ENCODE data around the gene SPATA19. TPM values are rescaled to one million over a fixed set of nuclear protein-coding genes. Genes with fewer than 3 reads are reported as not detected.

SPATA19 gene
- total RNA-seq, 2 experiments from 2014 or later: not detected

DNA sequence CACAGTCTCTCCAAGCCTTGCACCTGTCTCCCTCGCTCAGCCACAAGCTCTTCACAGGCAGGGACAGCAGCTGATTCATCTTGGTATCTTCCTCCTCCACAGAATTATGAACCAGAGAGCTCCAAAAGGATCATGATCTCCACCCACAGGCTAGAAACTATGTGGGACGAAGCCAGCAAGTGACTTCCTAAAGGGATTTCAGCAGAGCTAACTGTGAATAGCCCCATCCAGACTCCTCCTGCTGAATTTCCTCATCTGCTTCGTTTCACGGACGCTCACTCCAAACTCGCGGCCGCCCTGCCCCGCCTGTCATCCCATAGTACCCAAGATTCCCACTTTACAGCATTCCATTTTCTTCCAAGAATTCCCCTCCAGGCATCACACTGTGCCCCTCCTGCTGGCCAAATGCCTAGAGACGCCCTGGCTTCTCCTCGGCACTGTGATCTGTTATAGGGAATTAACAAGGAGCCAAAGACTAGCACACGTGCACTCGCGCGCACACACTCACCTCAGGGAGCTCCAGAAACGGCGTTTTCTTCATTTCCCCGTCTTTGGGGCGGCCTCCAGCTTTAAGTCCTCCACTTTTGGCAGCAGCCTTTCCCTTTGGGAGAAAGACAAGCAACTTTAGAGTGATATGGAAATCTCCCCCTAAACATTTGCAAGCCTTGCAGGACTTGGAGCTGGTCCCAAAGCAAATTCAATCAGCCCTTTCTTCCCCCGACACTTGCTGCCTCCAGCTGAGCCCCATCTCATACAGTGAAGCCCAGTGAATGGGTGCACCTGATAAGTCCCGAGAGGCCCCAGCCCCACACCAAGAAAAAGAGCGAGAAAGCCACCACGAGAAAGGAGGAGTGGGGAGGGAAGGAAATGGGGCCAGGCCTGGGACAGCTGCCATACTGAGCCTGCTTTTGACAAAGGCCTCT lies 35.5 kb downstream of the SPATA19 start:
- Mint-ChIP-seq H3K4me3 (no peak overlapping the region), H3K9me3 (no peaks in the 10 kb centered on the region), H3K36me3 (ENCODE audit: low read depth) (no peaks in the 10 kb centered on the region), H3K27me3 (ENCODE audit: low read depth) (peaks cover 12% of the 10 kb centered on the region), H3K4me1 (ENCODE audit: low read depth) (no peaks in the 10 kb centered on the region), H3K27ac (no peak overlapping the region)
- CTCF ChIA-PET: interaction anchor here (1.1 kb wide), 1 partner anchor 12 kb away, joined by 3 read pairs; no protein-coding TSS in a partner anchor
- intact Hi-C loops (cut with micrococcal nuclease): no loop called here
- no peak for DNase-seq

DNA sequence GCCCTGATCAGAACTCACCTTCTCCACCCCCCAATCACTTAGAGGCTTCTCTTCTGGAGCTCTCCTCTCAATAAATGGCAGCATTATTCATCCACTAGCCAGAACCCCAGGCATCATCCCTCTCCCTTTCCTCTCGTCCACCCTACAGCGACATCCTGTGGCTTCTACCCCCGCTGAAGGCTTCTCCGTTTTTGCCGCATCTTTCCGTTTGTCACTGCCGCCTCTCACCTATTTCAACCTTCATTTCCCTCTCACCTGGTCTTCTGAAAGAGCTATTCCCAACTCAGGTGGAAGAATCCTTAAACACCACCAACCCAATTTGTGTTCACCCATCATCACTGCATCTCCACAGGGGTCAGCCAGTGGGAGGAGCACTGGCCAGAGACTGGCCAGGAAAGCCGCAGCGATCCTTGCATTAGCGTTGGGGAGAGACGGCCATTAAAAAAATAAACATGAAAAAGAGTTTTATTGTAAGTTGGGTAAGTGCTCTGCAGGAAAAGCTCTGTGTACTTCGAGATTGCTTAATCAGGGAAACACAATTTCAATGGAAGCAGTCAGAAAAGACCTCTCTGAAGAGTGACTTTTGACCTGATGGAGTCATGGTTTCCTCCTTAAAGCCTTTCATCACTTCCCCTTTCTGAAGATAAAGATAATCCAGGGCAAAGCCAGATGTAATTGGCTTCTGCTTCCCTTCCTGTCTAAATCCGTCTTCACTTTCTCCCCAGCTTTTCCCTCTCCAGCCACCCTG lies 36.7 kb downstream of the SPATA19 start:
- no peaks in the 10 kb centered on the region for H3K36me3 Mint-ChIP-seq (ENCODE audit: low read depth)
- H3K9me3 Mint-ChIP-seq: no peaks in the 10 kb centered on the region
- peaks cover 9% of the 10 kb centered on the region for H3K27me3 Mint-ChIP-seq (ENCODE audit: low read depth)
- CTCF ChIA-PET: no interaction called here
- no peak for DNase-seq
- no peak overlapping the region for H3K4me3 Mint-ChIP-seq
- H3K4me1 Mint-ChIP-seq (ENCODE audit: low read depth): no peaks in the 10 kb centered on the region
- intact Hi-C loops (cut with micrococcal nuclease): no loop called here
- H3K27ac Mint-ChIP-seq: no peak overlapping the region

DNA sequence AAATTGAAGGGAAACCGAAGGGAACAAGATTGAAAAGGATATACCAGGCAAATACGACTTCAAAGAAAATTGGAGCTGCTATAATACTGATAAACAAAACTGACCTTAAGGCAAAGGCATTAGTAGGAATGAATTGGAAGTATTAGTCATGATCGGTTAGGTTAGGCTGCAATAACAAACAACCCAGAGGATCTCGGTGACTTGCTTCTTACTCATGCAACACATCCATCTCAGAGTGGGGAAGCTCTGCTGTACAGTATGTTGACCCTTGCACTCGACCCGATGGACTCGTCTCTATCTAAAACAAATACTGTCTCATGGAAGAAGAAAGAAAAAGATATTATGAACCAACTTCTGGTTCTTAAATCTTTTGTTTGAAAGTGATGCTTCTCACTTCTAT lies 42.3 kb downstream of the SPATA19 start:
- intact Hi-C loops (cut with micrococcal nuclease): no loop called here
- H3K36me3 Mint-ChIP-seq (ENCODE audit: low read depth): no peaks in the 10 kb centered on the region
- no peak overlapping the region for H3K27ac Mint-ChIP-seq
- no peaks in the 10 kb centered on the region for H3K9me3 Mint-ChIP-seq
- H3K27me3 Mint-ChIP-seq (ENCODE audit: low read depth): peaks cover 4% of the 10 kb centered on the region
- DNase-seq: no peak
- no peaks in the 10 kb centered on the region for H3K4me1 Mint-ChIP-seq (ENCODE audit: low read depth)
- CTCF ChIA-PET: no interaction called here
- no peak overlapping the region for H3K4me3 Mint-ChIP-seq

DNA sequence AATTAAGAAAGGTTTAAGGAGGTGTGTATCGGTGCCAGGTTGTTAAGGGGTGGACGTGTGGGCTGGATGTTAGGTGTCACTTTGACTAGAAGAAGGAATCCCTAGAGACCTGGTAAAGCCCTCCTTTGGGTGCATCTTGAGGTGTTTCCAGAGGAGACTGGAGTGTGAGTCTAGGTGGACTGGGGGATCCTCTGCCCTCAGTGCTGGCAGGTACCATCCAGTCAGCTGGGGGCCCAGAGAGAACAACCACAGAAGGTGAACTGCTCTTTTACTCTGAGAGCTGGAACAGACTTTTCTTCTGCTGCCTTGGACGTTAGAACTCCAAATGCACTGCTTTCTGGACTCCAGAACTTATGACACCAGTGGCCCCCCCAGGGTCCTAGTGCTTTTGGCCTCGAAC lies 44.0 kb downstream of the SPATA19 start:
- no peak for DNase-seq
- H3K36me3 Mint-ChIP-seq (ENCODE audit: low read depth): no peaks in the 10 kb centered on the region
- CTCF ChIA-PET: no interaction called here
- peaks cover 2% of the 10 kb centered on the region for H3K27me3 Mint-ChIP-seq (ENCODE audit: low read depth)
- H3K27ac Mint-ChIP-seq: no peak overlapping the region
- intact Hi-C loops (cut with micrococcal nuclease): no loop called here
- no peaks in the 10 kb centered on the region for H3K9me3 Mint-ChIP-seq
- no peaks in the 10 kb centered on the region for H3K4me1 Mint-ChIP-seq (ENCODE audit: low read depth)
- H3K4me3 Mint-ChIP-seq: no peak overlapping the region

DNA sequence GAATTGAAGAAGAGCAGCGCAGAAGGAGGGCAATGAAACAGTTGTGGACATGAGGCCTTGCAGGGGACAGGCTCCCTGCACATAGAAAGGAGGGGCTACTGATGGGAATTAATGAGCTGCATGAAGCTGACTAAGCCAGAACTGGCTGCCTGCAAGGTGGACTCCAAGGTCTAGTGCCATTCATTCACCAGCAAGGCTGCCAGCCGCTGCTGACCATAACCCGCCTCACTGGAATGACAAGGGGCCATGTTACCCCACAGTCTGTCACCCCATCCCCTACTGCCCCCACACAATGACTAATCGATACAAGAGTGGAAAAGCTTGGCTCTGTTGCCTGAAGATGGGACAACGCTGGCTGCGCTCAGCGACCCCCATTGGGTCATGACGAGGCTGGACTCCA lies 44.6 kb downstream of the SPATA19 start:
- intact Hi-C loops (cut with micrococcal nuclease): no loop called here
- H3K27me3 Mint-ChIP-seq (ENCODE audit: low read depth): peaks cover 2% of the 10 kb centered on the region
- H3K27ac Mint-ChIP-seq: no peak overlapping the region
- no peaks in the 10 kb centered on the region for H3K4me1 Mint-ChIP-seq (ENCODE audit: low read depth)
- CTCF ChIA-PET: no interaction called here
- no peak for DNase-seq
- H3K36me3 Mint-ChIP-seq (ENCODE audit: low read depth): no peaks in the 10 kb centered on the region
- H3K4me3 Mint-ChIP-seq: no peak overlapping the region
- no peaks in the 10 kb centered on the region for H3K9me3 Mint-ChIP-seq

- Mint-ChIP-seq H3K4me3 (no peak overlapping the region), H3K4me1 (ENCODE audit: low read depth) (no peaks in the 10 kb centered on the region), H3K36me3 (ENCODE audit: low read depth) (peaks cover 3% of the 10 kb centered on the region), H3K9me3 (peaks cover 21% of the 10 kb centered on the region), H3K27ac (no peak overlapping the region), H3K27me3 (ENCODE audit: low read depth) (peaks cover 8% of the 10 kb centered on the region)
- intact Hi-C loops (cut with micrococcal nuclease): no loop called here
- no peak for DNase-seq
- CTCF ChIA-PET: no interaction called here
Measured at GRCh38 chr11:133797554-133797953, 47.8 kb downstream of the SPATA19 start.

DNA sequence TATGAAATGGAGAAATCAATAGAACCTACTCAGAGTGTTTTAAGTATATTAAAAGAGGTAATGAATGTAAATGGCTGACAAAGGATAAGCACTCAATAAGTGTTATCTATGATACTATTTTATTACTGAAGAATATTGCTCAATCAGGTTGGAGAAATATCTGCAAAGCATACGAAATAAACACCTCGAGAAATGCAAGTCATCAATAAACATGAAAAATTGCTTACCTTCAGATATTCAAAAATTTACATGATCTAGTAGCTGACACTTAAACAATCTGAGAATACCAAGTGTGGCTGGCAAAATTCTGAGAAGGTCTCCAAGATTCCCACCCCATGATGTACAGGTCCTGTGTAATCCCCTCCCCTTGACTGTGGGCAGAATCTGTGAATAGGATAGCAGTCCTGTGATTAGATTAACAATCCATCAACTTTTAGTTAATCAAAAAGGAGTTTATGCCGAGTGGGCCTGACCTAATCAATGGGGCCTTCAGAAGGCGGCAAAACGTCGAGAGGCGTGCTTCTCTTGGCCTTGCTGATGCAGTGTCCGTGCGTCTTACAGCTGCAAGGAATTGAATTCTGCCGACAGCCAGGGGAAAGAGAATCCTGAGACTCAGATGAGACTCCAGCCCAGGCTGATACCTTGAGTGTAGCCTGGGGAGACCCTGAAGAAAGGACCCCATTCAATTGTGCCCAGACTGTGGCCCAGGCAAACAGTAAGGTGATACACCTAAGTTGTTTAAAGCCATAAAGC lies 49.1 kb downstream of the SPATA19 start:
- peaks cover 11% of the 10 kb centered on the region for H3K27me3 Mint-ChIP-seq (ENCODE audit: low read depth)
- intact Hi-C loops (cut with micrococcal nuclease): no loop called here
- no peak overlapping the region for H3K27ac Mint-ChIP-seq
- no peak overlapping the region for H3K4me3 Mint-ChIP-seq
- H3K9me3 Mint-ChIP-seq: peaks cover 21% of the 10 kb centered on the region
- CTCF ChIA-PET: no interaction called here
- DNase-seq: no peak
- no peaks in the 10 kb centered on the region for H3K4me1 Mint-ChIP-seq (ENCODE audit: low read depth)
- H3K36me3 Mint-ChIP-seq (ENCODE audit: low read depth): peaks cover 3% of the 10 kb centered on the region

- DNase-seq: no peak
Measured at GRCh38 chr11:133795088-133795487, 50.2 kb downstream of the SPATA19 start.

GRCh38 chr11:133794205-133794604 lies 51.1 kb downstream of the SPATA19 start:
- no peaks in the 10 kb centered on the region for H3K4me1 Mint-ChIP-seq (ENCODE audit: low read depth)
- H3K9me3 Mint-ChIP-seq: peaks cover 21% of the 10 kb centered on the region
- intact Hi-C loops (cut with micrococcal nuclease): no loop called here
- H3K27ac Mint-ChIP-seq: no peak overlapping the region
- no peak for DNase-seq
- no peak overlapping the region for H3K4me3 Mint-ChIP-seq
- H3K27me3 Mint-ChIP-seq (ENCODE audit: low read depth): peaks cover 24% of the 10 kb centered on the region
- peaks cover 3% of the 10 kb centered on the region for H3K36me3 Mint-ChIP-seq (ENCODE audit: low read depth)
- CTCF ChIA-PET: no interaction called here

More at GRCh38 chr11:133795088-133795487, 50.2 kb downstream of the SPATA19 start:
- CTCF ChIA-PET: no interaction called here
- no peak overlapping the region for H3K4me3 Mint-ChIP-seq
- H3K9me3 Mint-ChIP-seq: peaks cover 21% of the 10 kb centered on the region
- intact Hi-C loops (cut with micrococcal nuclease): no loop called here
- no peak overlapping the region for H3K27ac Mint-ChIP-seq
- peaks cover 18% of the 10 kb centered on the region for H3K27me3 Mint-ChIP-seq (ENCODE audit: low read depth)
- H3K36me3 Mint-ChIP-seq (ENCODE audit: low read depth): peaks cover 3% of the 10 kb centered on the region
- no peaks in the 10 kb centered on the region for H3K4me1 Mint-ChIP-seq (ENCODE audit: low read depth)

DNA sequence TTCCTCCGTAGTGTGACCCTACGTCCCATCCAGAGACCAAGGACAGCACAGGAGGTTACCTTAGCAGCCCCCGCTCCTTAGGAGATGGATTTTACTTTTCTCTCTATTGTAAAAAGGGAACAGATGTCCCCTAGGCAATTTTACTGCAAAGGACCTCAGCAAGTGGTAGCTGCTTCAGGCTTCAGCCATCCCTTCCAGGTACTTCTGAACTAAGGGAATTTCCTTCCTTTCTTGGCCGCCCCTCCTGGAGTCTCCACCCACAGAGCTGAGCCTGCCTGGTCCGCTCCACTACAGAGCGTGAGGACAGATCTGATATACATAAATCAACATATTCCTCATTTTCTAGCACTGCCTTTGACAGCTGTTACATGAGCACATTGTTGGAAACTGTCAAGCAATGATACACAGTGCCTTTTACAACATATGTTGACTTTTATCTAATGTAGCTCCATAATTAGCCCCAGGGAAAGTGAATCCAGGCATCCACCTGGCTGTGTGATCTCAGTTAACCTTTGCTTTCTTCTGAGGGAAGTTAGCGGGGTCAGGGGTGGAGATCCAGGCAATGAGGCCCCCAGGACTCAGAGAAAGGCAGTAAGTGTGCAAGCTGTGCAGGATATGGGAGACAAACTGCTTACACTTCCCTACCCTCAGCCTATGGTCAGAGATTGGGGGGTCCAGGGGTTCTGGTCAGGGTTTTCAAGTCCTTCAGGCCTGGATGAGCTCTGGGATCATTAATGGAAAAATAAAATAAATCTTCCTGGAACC lies 51.9 kb downstream of the SPATA19 start:
- Mint-ChIP-seq H3K4me3 (no peak overlapping the region), H3K27me3 (ENCODE audit: low read depth) (peaks cover 28% of the 10 kb centered on the region), H3K36me3 (ENCODE audit: low read depth) (peaks cover 3% of the 10 kb centered on the region), H3K4me1 (ENCODE audit: low read depth) (no peaks in the 10 kb centered on the region), H3K9me3 (peaks cover 21% of the 10 kb centered on the region), H3K27ac (no peak overlapping the region)
- intact Hi-C loops (cut with micrococcal nuclease): no loop called here
- CTCF ChIA-PET: no interaction called here
- no peak for DNase-seq

DNA sequence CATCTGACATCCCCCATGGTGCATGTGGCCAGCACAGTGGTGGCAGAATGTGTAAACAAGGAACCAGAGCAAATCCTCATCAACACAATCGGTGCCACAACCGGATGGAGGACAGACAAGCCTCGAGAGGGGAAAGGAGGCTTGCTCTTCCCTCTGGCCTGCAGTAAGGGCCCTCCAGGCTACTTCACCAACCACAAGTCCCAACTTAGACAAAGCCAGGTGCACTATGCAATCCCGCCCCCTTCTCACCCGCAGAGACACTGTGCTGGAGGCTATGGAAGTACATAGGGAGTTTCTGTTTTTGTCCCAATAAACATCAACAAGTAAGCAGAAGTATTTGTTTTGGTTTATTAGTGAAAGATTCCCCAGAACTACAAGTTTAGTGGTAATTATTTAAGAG lies 54.3 kb downstream of the SPATA19 start:
- Mint-ChIP-seq H3K4me3 (no peak overlapping the region), H3K9me3 (peaks cover 21% of the 10 kb centered on the region), H3K27ac (no peak overlapping the region), H3K36me3 (ENCODE audit: low read depth) (peaks cover 3% of the 10 kb centered on the region), H3K27me3 (ENCODE audit: low read depth) (peaks cover 40% of the 10 kb centered on the region), H3K4me1 (ENCODE audit: low read depth) (peaks cover 7% of the 10 kb centered on the region)
- CTCF ChIA-PET: no interaction called here
- DNase-seq: no peak
- intact Hi-C loops (cut with micrococcal nuclease): no loop called here
